Thyroid gland (tissue), 4 donors: ENCODE measurements around the gene PDZRN3. TPM values are rescaled to one million over a fixed set of nuclear protein-coding genes. Genes with fewer than 3 reads are reported as not detected.

Source experiments
- DNase-seq, 2 donors: peaks; one replicate each; pipeline ENCODE4 v3.0.0-alpha.2; 2019
- H3K27ac ChIP-seq, 3 donors: fragments of 200-600 bp; sonication (generic); 1 replicate in 2 of 3; 2 replicates in 1 of 3; pipeline ENCODE4 v1.5.1; 2016 to 2019; ENCODE audit warnings: mild to moderate bottlenecking in 1 of 3, moderate library complexity in 1 of 3
- H3K27me3 ChIP-seq: fragments of 200-600 bp; sonication (generic); one replicate; pipeline ENCODE4 v1.5.1; 2019
- H3K36me3 ChIP-seq, 2 donors: fragments of 200-600 bp; sonication (generic); one replicate each; pipeline ENCODE4 v1.5.1; 2016 to 2019
- H3K4me1 ChIP-seq, 2 donors: fragments of 200-600 bp; sonication (generic); one replicate each; pipeline ENCODE4 v1.5.1; 2017 to 2019
- H3K4me3 ChIP-seq, 3 donors: fragments of 200-600 bp; sonication (generic); replicated peaks in 1 of 3; 1 replicate in 2 of 3; 2 replicates in 1 of 3; pipeline ENCODE4 v1.5.1; 2016; ENCODE audit warnings: mild to moderate bottlenecking in 1 of 3
- H3K9me3 ChIP-seq: fragments of 200-600 bp; sonication (generic); one replicate; pipeline ENCODE4 v1.5.1; 2017
- POLR2A ChIP-seq, 2 donors: fragments of 450-650 bp; IDR thresholded peaks; one replicate each; pipeline ENCODE4 v1.6.1; 2017; ENCODE audit warnings: antibody characterized with exemption in 2 of 2, mild to moderate bottlenecking in 2 of 2, moderate library complexity in 1 of 2
- WGBS, 2 donors: methylation state at CpG; one replicate each; pipeline ENCODE4 v1.1.5; 2017; 5-methylcytosine and 5-hydroxymethylcytosine counted together
- intact Hi-C: fragments of 100-400 bp; cut with DNase I; formaldehyde crosslinking; loops from one replicate; pipeline ENCODE4 v1.15.1; 2023
- total RNA-seq, 4 donors: library from RNA; depleted of rRNA; stranded (reverse); fragments of >200 nt; gene quantifications; one replicate each; pipeline ENCODE4 v1.2.3, GENCODE V29; 2016
- TF ChIP-seq, protein P1 (sequence below), 6 experiments: fragments of 200-600 bp in 3 of 6; fragments of 450-650 bp in 3 of 6; sonication (generic) in 3 of 6; IDR thresholded peaks; one replicate each; pipeline ENCODE4 v1.5.1; 2016 to 2019; ENCODE audit warnings: antibody characterized with exemption in 6 of 6, mild to moderate bottlenecking in 2 of 6, inconsistent platforms in 1 of 6, moderate library complexity in 1 of 6

The PDZRN3 gene
- total RNA-seq, 4 donors from 2014 or later = 4.4 to 8.3 (median 6.0) TPM

DNA sequence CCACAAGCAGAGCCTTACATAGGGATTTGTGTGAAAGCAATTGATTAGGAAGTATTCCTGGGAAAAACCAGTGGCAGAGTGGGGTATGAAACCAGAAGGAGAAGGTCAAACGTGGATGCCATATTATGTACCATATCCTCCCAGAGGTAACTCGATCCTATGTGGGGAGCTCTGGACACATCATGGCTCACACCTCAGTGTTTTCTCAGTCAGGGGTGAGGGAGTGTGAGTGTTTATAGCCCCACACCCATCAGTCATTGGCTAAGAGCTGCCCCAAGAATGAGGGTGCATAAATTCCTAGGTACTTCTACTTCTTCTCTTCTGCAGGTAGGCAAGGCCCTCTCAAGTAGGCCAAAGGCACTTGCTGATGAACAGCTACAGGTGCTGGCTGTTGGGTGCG is 28.2 kb upstream of the PDZRN3 start:
- no peaks in the 10 kb centered on the region for H3K27me3 ChIP-seq
- DNase-seq = no peak
- intact Hi-C loops = no loop called here
- TF ChIP-seq, protein P1, sequence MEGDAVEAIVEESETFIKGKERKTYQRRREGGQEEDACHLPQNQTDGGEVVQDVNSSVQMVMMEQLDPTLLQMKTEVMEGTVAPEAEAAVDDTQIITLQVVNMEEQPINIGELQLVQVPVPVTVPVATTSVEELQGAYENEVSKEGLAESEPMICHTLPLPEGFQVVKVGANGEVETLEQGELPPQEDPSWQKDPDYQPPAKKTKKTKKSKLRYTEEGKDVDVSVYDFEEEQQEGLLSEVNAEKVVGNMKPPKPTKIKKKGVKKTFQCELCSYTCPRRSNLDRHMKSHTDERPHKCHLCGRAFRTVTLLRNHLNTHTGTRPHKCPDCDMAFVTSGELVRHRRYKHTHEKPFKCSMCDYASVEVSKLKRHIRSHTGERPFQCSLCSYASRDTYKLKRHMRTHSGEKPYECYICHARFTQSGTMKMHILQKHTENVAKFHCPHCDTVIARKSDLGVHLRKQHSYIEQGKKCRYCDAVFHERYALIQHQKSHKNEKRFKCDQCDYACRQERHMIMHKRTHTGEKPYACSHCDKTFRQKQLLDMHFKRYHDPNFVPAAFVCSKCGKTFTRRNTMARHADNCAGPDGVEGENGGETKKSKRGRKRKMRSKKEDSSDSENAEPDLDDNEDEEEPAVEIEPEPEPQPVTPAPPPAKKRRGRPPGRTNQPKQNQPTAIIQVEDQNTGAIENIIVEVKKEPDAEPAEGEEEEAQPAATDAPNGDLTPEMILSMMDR (IDR thresholded peaks at IDR 0.05) = no peak
- no peak for TF ChIP-seq POLR2A (IDR thresholded peaks at IDR 0.05)
- H3K36me3 ChIP-seq = no peaks in the 10 kb centered on the region
- H3K27ac ChIP-seq = no peak overlapping the region
- H3K4me3 ChIP-seq = no peak overlapping the region
- H3K9me3 ChIP-seq = no peaks in the 10 kb centered on the region
- no peaks in the 10 kb centered on the region for H3K4me1 ChIP-seq
- 52 to 64% methylated on average over 3 of the region's 3 CpGs for WGBS, 2 donors

DNA sequence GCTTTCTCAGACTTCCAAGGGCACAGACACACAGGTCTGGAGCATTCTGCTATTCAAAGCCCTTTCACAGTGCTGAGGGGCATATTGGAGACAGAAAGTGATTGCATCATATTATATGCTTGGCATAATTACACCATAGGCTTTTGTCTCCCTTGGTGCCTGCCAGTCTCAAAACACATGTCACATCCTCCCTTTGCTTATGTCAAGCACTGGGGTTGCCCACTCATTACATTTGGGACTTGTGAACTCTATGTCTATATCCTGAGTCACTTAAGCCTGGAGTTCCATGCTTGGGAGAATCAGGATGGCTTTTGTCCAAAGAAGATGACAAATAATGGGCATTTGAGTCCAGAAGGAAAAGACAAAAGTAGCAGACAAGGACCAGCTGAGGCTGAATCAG is 12.3 kb upstream of the PDZRN3 start:
- intact Hi-C loops = no loop called here
- no peaks in the 10 kb centered on the region for H3K4me1 ChIP-seq
- no peak for DNase-seq
- no peak overlapping the region for H3K4me3 ChIP-seq
- H3K9me3 ChIP-seq = no peaks in the 10 kb centered on the region
- no peaks in the 10 kb centered on the region for H3K36me3 ChIP-seq
- no peak overlapping the region for H3K27ac ChIP-seq
- no peaks in the 10 kb centered on the region for H3K27me3 ChIP-seq
- no peak for TF ChIP-seq POLR2A (IDR thresholded peaks at IDR 0.05)
- TF ChIP-seq, protein P1 (IDR thresholded peaks at IDR 0.05) = no peak

DNA sequence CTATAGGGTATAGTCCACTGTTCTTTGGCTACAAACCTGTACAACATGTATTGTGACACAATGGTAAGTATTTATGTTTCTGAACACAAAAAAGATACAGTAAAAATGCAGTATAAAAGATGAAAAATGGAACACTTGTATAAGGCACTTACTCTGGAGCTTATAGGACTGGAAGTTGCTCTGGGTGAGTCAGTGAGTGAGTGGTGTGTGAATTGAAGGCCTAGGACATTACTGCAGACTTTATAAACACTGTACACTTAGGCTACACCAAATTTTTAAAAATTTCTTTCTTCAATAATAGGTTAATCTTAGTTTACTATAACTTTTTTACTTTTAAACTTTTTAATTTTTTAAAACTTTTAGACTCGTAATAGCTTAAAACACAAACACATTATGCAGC is 10.5 kb upstream of the PDZRN3 start:
- no peak overlapping the region for H3K27ac ChIP-seq
- no peaks in the 10 kb centered on the region for H3K4me1 ChIP-seq
- no peaks in the 10 kb centered on the region for H3K9me3 ChIP-seq
- intact Hi-C loops = no loop called here
- H3K36me3 ChIP-seq = no peaks in the 10 kb centered on the region
- no peak for DNase-seq
- no peaks in the 10 kb centered on the region for H3K27me3 ChIP-seq
- 52 to 59% methylated on average over 1 of the region's 1 CpG for WGBS, 2 donors
- H3K4me3 ChIP-seq = no peak overlapping the region
- TF ChIP-seq, protein P1 (IDR thresholded peaks at IDR 0.05) = no peak
- no peak for TF ChIP-seq POLR2A (IDR thresholded peaks at IDR 0.05)

DNA sequence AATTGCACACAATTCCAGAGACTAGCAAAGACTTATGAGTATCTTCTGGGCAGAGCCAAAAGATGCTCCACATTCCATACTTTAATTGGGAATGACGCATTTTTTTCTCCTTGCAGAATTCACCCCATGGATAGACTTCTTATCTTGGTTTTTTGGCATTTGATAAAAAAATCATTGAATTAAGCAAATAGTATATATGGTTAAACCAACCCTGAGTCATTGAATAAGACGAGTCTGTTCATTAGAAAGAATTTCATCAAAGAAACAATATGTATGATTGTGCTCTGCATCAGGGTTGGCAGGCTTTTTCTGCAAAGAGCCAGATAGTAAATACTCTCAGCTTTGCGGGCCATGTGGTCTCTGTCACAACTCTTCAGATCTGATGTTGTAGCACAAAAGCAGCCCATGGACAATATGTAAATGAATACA is 9.2 kb upstream of the PDZRN3 start:
- DNase-seq = no peak
- Histone ChIP-seq H3K9me3 (no peaks in the 10 kb centered on the region), H3K36me3 (no peaks in the 10 kb centered on the region), H3K4me1 (no peaks in the 10 kb centered on the region), H3K27ac (no peak overlapping the region), H3K27me3 (no peaks in the 10 kb centered on the region), H3K4me3 (no peak overlapping the region)
- 93 to 95% methylated on average over 3 of the region's 3 CpGs for WGBS, 2 donors
- no peak for TF ChIP-seq POLR2A (IDR thresholded peaks at IDR 0.05)
- TF ChIP-seq, protein P1 (IDR thresholded peaks at IDR 0.05) = no peak
- intact Hi-C loops = no loop called here

DNA sequence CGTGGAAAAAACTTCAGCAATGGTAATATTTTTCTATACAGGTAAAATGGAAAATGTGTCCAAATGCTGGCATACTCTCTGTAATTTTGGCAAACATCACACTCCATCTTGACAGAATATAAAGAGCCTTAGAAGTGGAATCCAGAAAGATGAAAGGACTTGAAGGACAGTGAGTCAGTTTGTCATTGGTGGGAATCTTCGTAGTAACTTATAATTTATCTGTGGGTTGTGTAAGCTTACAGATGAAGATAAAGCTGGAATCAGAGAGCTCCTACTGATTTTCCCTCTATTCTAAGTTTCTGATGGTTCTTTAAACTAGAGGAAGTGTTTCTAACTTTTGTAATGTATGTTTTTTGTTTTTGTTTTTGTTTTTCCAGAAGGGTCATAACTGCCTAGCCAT is 8.7 kb upstream of the PDZRN3 start:
- intact Hi-C loops = no loop called here
- DNase-seq = no peak
- 83 to 88% methylated on average over 2 of the region's 2 CpGs for WGBS, 2 donors
- H3K27me3 ChIP-seq = no peaks in the 10 kb centered on the region
- H3K4me3 ChIP-seq = no peak overlapping the region
- H3K36me3 ChIP-seq = no peaks in the 10 kb centered on the region
- no peaks in the 10 kb centered on the region for H3K9me3 ChIP-seq
- no peaks in the 10 kb centered on the region for H3K4me1 ChIP-seq
- no peak for TF ChIP-seq POLR2A (IDR thresholded peaks at IDR 0.05)
- TF ChIP-seq, protein P1 (IDR thresholded peaks at IDR 0.05) = no peak
- no peak overlapping the region for H3K27ac ChIP-seq
